Measurements from ENCODE around the gene JAM3.
A peak's percentile ranks its signal among the peaks of the same experiment; 100 is the strongest.
"Not testable (repeated sequence)": the region's sequence is repeated elsewhere in the genome, so short reads cannot be mapped to it uniquely, and the experiment has no call there.

The JAM3 gene

DNA sequence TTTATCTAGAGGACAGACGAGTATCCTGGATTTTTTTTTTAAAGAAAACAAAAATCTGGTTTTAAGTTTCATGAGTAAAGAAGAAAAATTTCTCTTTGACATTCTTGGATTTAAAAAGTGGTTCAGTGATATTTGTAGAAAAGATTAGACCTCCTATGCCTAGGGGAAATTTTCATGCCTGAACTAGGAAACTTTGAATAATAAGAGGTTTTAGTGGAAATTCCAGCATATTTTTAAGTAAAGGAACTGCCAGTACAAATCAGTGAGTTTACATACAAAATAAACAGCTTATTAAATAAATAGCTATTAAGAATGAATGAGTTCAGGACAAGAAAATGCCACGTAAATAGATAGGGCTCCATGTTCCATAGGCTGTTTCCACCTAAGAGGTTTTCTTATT is 17.5 kb downstream of the JAM3 start:
- no peaks in the 10 kb centered on the region for H3K27me3 ChIP-seq (replicated peaks in 2 of 5; ENCODE audit: control insufficient read depth in 4 of 5, insufficient read depth in 5 of 5, low read length in 4 of 5)
- no peaks in the 10 kb centered on the region for H3K4me1 ChIP-seq (ENCODE audit: control extremely low read depth in 1 of 4, control insufficient read depth in 4 of 4, insufficient read depth in 4 of 4, low read length in 3 of 4)
- H3K36me3 ChIP-seq (ENCODE audit: control insufficient read depth in 4 of 4, insufficient read depth in 4 of 4, low read length in 3 of 4), result no peaks in the 10 kb centered on the region
- no peak overlapping the region for H3K27ac ChIP-seq (ENCODE audit: insufficient read depth in 1 of 2, low read depth in 1 of 2, low read length in 2 of 2, poor library complexity in 1 of 2, severe bottlenecking in 2 of 2)
- H3K9me3 ChIP-seq (ENCODE audit: control extremely low read depth in 1 of 5, control insufficient read depth in 4 of 5, insufficient read depth in 2 of 5, low read depth in 1 of 5, low read length in 4 of 5), result peaks cover 0 to 5% (median 4%) of the 10 kb centered on the region in 5 experiments
- ChIA-PET CTCF (interaction anchor here (3.0 kb wide), 1 partner anchor 12 kb away, joined by 10 read pairs; no protein-coding TSS in a partner anchor), POLR2A (no interaction called here)
- H3K4me3 ChIP-seq (ENCODE audit: control insufficient read depth in 1 of 7, extremely low read depth in 1 of 7, insufficient read depth in 4 of 7, low read depth in 2 of 7, low read length in 6 of 7), result no peak overlapping the region
- 100% methylated on average over 1 of the region's 2 CpGs for WGBS (ENCODE audit: insufficient coverage)
- DNase-seq, result no peak

GRCh38 chr11:134092006-134092405 is 23.1 kb downstream of the JAM3 start:
- DNase-seq; H3K36me3 ChIP-seq (ENCODE audit: control insufficient read depth in 4 of 4, insufficient read depth in 4 of 4, low read length in 3 of 4); POLR2A ChIA-PET; H3K4me3 ChIP-seq (ENCODE audit: control insufficient read depth in 1 of 7, extremely low read depth in 1 of 7, insufficient read depth in 4 of 7, low read depth in 2 of 7, low read length in 6 of 7); H3K9me3 ChIP-seq (ENCODE audit: control extremely low read depth in 1 of 5, control insufficient read depth in 4 of 5, insufficient read depth in 2 of 5, low read depth in 1 of 5, low read length in 4 of 5); H3K27ac ChIP-seq (ENCODE audit: insufficient read depth in 1 of 2, low read depth in 1 of 2, low read length in 2 of 2, poor library complexity in 1 of 2, severe bottlenecking in 2 of 2); H3K4me1 ChIP-seq (ENCODE audit: control extremely low read depth in 1 of 4, control insufficient read depth in 4 of 4, insufficient read depth in 4 of 4, low read length in 3 of 4); H3K27me3 ChIP-seq (replicated peaks in 2 of 5; ENCODE audit: control insufficient read depth in 4 of 5, insufficient read depth in 5 of 5, low read length in 4 of 5): not testable (repeated sequence)
- CTCF ChIA-PET, result interaction anchor here (0.8 to 1.4 kb wide), 3 partner anchors 11 to 43 kb away, joined by 3 to 7 read pairs (median 3); no protein-coding TSS in a partner anchor
- WGBS (ENCODE audit: insufficient coverage), result 96% methylated on average over 4 of the region's 9 CpGs

- Histone ChIP-seq H3K27me3 (replicated peaks in 2 of 5; ENCODE audit: control insufficient read depth in 4 of 5, insufficient read depth in 5 of 5, low read length in 4 of 5) (no peaks in the 10 kb centered on the region), H3K4me3 (ENCODE audit: control insufficient read depth in 1 of 7, extremely low read depth in 1 of 7, insufficient read depth in 4 of 7, low read depth in 2 of 7, low read length in 6 of 7) (no peak overlapping the region), H3K9me3 (ENCODE audit: control extremely low read depth in 1 of 5, control insufficient read depth in 4 of 5, insufficient read depth in 2 of 5, low read depth in 1 of 5, low read length in 4 of 5) (no peaks in the 10 kb centered on the region), H3K4me1 (ENCODE audit: control extremely low read depth in 1 of 4, control insufficient read depth in 4 of 4, insufficient read depth in 4 of 4, low read length in 3 of 4) (peaks cover 0 to 3% (median 1%) of the 10 kb centered on the region in 4 experiments), H3K36me3 (ENCODE audit: control insufficient read depth in 4 of 4, insufficient read depth in 4 of 4, low read length in 3 of 4) (no peaks in the 10 kb centered on the region), H3K27ac (ENCODE audit: insufficient read depth in 1 of 2, low read depth in 1 of 2, low read length in 2 of 2, poor library complexity in 1 of 2, severe bottlenecking in 2 of 2) (no peak overlapping the region)
- ChIA-PET CTCF (interaction anchor here (0.8 to 1.8 kb wide), 4 partner anchors 14 to 46 kb away, joined by 3 to 5 read pairs (median 4); no protein-coding TSS in a partner anchor), POLR2A (no interaction called here)
- WGBS (ENCODE audit: insufficient coverage), result 100% methylated on average over 3 of the region's 3 CpGs
- no peak for DNase-seq
Observed at GRCh38 chr11:134097166-134097565, 28.3 kb downstream of the JAM3 start.

DNA sequence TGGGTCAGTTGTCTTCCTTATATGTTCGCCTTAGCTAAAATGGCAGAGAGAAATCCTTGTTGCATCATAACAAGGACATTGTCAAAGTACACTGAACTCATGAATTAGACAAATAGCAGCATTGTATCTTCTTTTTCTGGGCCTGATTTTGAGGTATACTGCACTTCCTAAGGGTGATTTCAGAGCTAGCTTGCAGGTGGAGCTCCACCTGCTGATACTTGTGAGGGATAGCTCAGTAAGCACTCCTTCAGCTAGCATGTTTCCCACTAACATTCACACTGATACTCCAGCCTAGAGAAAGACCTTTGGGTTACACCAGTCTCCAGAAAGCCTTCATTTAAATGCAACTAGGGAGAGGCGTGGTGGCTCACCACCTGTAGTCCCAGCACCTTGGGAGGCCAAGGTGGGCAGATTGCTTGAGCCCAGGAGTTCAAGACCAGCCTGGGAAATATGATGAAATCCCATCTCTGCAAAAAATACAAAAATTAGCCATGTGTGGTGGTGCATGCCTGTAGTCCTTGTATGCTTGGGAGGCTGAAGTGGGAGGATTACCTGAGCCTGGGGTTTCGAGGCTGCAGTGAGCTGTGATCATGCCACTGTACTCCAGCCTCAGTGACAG is 29.8 kb downstream of the JAM3 start:
- no peaks in the 10 kb centered on the region for H3K9me3 ChIP-seq (ENCODE audit: control extremely low read depth in 1 of 5, control insufficient read depth in 4 of 5, insufficient read depth in 2 of 5, low read depth in 1 of 5, low read length in 4 of 5)
- WGBS (ENCODE audit: insufficient coverage), result 93% methylated on average over 2 of the region's 3 CpGs
- H3K27ac ChIP-seq (ENCODE audit: insufficient read depth in 1 of 2, low read depth in 1 of 2, low read length in 2 of 2, poor library complexity in 1 of 2, severe bottlenecking in 2 of 2), result no peak overlapping the region
- H3K4me3 ChIP-seq (ENCODE audit: control insufficient read depth in 1 of 7, extremely low read depth in 1 of 7, insufficient read depth in 4 of 7, low read depth in 2 of 7, low read length in 6 of 7), result no peak overlapping the region
- CTCF ChIA-PET, result interaction anchor here (0.7 to 2.5 kb wide), 8 partner anchors 9 to 57 kb away, joined by 3 to 24 read pairs (median 3); no protein-coding TSS in a partner anchor
- no peaks in the 10 kb centered on the region for H3K36me3 ChIP-seq (ENCODE audit: control insufficient read depth in 4 of 4, insufficient read depth in 4 of 4, low read length in 3 of 4)
- DNase-seq, result peak; percentile 26 to 56 (median 55)
- peaks cover 0 to 3% (median 1%) of the 10 kb centered on the region in 4 experiments for H3K4me1 ChIP-seq (ENCODE audit: control extremely low read depth in 1 of 4, control insufficient read depth in 4 of 4, insufficient read depth in 4 of 4, low read length in 3 of 4)
- no peaks in the 10 kb centered on the region for H3K27me3 ChIP-seq (replicated peaks in 2 of 5; ENCODE audit: control insufficient read depth in 4 of 5, insufficient read depth in 5 of 5, low read length in 4 of 5)
- POLR2A ChIA-PET, result no interaction called here

- Histone ChIP-seq H3K4me3 (ENCODE audit: control insufficient read depth in 1 of 7, extremely low read depth in 1 of 7, insufficient read depth in 4 of 7, low read depth in 2 of 7, low read length in 6 of 7) (no peak overlapping the region), H3K27me3 (replicated peaks in 2 of 5; ENCODE audit: control insufficient read depth in 4 of 5, insufficient read depth in 5 of 5, low read length in 4 of 5) (no peaks in the 10 kb centered on the region), H3K9me3 (ENCODE audit: control extremely low read depth in 1 of 5, control insufficient read depth in 4 of 5, insufficient read depth in 2 of 5, low read depth in 1 of 5, low read length in 4 of 5) (no peaks in the 10 kb centered on the region), H3K4me1 (ENCODE audit: control extremely low read depth in 1 of 4, control insufficient read depth in 4 of 4, insufficient read depth in 4 of 4, low read length in 3 of 4) (peaks cover 0 to 3% (median 1%) of the 10 kb centered on the region in 4 experiments), H3K27ac (ENCODE audit: insufficient read depth in 1 of 2, low read depth in 1 of 2, low read length in 2 of 2, poor library complexity in 1 of 2, severe bottlenecking in 2 of 2) (no peak overlapping the region), H3K36me3 (ENCODE audit: control insufficient read depth in 4 of 4, insufficient read depth in 4 of 4, low read length in 3 of 4) (no peaks in the 10 kb centered on the region)
- DNase-seq, result no peak
- ChIA-PET POLR2A (no interaction called here), CTCF (interaction anchor here (0.9 to 2.5 kb wide), 4 partner anchors 20 to 60 kb away, joined by 3 to 24 read pairs (median 4); no protein-coding TSS in a partner anchor)
- WGBS (ENCODE audit: insufficient coverage), result no CpG with 5 or more reads among the region's 2 CpGs
Observed at GRCh38 chr11:134100171-134100570, 31.3 kb downstream of the JAM3 start.

GRCh38 chr11:134101282-134101681 is 32.4 kb downstream of the JAM3 start:
- no peak overlapping the region for H3K4me3 ChIP-seq (ENCODE audit: control insufficient read depth in 1 of 7, extremely low read depth in 1 of 7, insufficient read depth in 4 of 7, low read depth in 2 of 7, low read length in 6 of 7)
- POLR2A ChIA-PET, result no interaction called here
- H3K4me1 ChIP-seq (ENCODE audit: control extremely low read depth in 1 of 4, control insufficient read depth in 4 of 4, insufficient read depth in 4 of 4, low read length in 3 of 4), result peaks cover 0 to 1% (median under 1%) of the 10 kb centered on the region in 4 experiments
- no peaks in the 10 kb centered on the region for H3K36me3 ChIP-seq (ENCODE audit: control insufficient read depth in 4 of 4, insufficient read depth in 4 of 4, low read length in 3 of 4)
- H3K27me3 ChIP-seq (replicated peaks in 2 of 5; ENCODE audit: control insufficient read depth in 4 of 5, insufficient read depth in 5 of 5, low read length in 4 of 5), result no peaks in the 10 kb centered on the region
- H3K9me3 ChIP-seq (ENCODE audit: control extremely low read depth in 1 of 5, control insufficient read depth in 4 of 5, insufficient read depth in 2 of 5, low read depth in 1 of 5, low read length in 4 of 5), result no peaks in the 10 kb centered on the region
- DNase-seq, result no peak
- no peak overlapping the region for H3K27ac ChIP-seq (ENCODE audit: insufficient read depth in 1 of 2, low read depth in 1 of 2, low read length in 2 of 2, poor library complexity in 1 of 2, severe bottlenecking in 2 of 2)
- CTCF ChIA-PET, result interaction anchor here (0.6 to 1.9 kb wide), 3 partner anchors 55 to 71 kb away, joined by 3 to 5 read pairs (median 4); no protein-coding TSS in a partner anchor

DNA sequence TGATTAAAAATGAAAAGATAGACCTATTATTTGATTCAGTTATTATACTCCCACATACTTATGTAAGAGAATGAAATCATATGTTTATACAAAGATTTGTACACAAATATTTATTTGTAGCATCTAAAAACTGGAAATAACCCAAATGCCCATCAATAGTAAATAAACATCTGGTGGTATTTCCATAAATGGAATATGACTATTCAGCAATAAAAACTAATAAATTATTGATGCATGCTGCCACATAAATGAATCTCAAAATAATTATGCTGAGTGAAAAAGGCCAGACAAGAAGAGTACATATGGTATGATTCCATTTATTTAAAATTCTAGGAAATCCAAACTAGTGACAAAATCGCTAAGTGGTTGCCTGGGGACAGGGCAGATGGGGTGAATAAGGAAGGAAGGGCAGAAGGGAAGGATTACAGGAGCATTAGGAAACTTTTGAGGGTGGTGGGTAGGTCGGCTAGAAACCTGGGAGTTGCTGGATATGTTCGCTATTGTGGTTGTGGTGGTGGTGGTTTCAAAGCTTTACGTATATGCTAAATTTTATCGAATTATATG is 41.5 kb downstream of the JAM3 start:
- WGBS (ENCODE audit: insufficient coverage), result 90% methylated on average over 2 of the region's 5 CpGs
- H3K36me3 ChIP-seq (ENCODE audit: control insufficient read depth in 4 of 4, insufficient read depth in 4 of 4, low read length in 3 of 4), result peaks cover 0 to 3% (median 0%) of the 10 kb centered on the region in 4 experiments
- H3K4me1 ChIP-seq (ENCODE audit: control extremely low read depth in 1 of 4, control insufficient read depth in 4 of 4, insufficient read depth in 4 of 4, low read length in 3 of 4), result no peaks in the 10 kb centered on the region
- no peak overlapping the region for H3K4me3 ChIP-seq (ENCODE audit: control insufficient read depth in 1 of 7, extremely low read depth in 1 of 7, insufficient read depth in 4 of 7, low read depth in 2 of 7, low read length in 6 of 7)
- no peak overlapping the region for H3K27ac ChIP-seq (ENCODE audit: insufficient read depth in 1 of 2, low read depth in 1 of 2, low read length in 2 of 2, poor library complexity in 1 of 2, severe bottlenecking in 2 of 2)
- no peak for DNase-seq
- POLR2A ChIA-PET, result no interaction called here
- no peaks in the 10 kb centered on the region for H3K27me3 ChIP-seq (replicated peaks in 2 of 5; ENCODE audit: control insufficient read depth in 4 of 5, insufficient read depth in 5 of 5, low read length in 4 of 5)
- peaks cover 0 to 3% (median 2%) of the 10 kb centered on the region in 5 experiments for H3K9me3 ChIP-seq (ENCODE audit: control extremely low read depth in 1 of 5, control insufficient read depth in 4 of 5, insufficient read depth in 2 of 5, low read depth in 1 of 5, low read length in 4 of 5)
- CTCF ChIA-PET, result no interaction called here

Data from common myeloid progenitor, CD34-positive (primary cell).